ENCODE measurements around the gene CYYR1.

GRCh38 chr21:26495283-26495849 lies 77.7 kb downstream of the CYYR1 start:
- TF ChIP-seq GATA2 (IDR thresholded peaks at IDR 0.05; ENCODE audit: low read depth, low read length) (no peak), GATA3 (IDR thresholded peaks at IDR 0.05; ENCODE audit: low read depth, low read length) (no peak)

All from SH-SY5Y (cell line).